GM23248 (cell line): ENCODE data around the gene CSDE1. TPM values are rescaled to one million over a fixed set of nuclear protein-coding genes. Genes with fewer than 3 reads are reported as not detected.

Source experiments
- DNase-seq: peaks from one replicate; pipeline ENCODE4 v3.0.0-alpha.2; 2015
- H2AFZ ChIP-seq: fragments of 200-600 bp; sonication (generic); 2 replicates; pipeline ENCODE4 v1.6.1; 2016; ENCODE audit warnings: antibody characterized with exemption
- H3F3A ChIP-seq: fragments of 200-600 bp; sonication (generic); 2 replicates; pipeline ENCODE4 v1.6.1; 2016; ENCODE audit warnings: mild to moderate bottlenecking, antibody characterized with exemption, mixed run types; ENCODE audit not compliant: insufficient read depth
- H3K27ac ChIP-seq: fragments of 200-600 bp; sonication (generic); 2 replicates; pipeline ENCODE4 v1.5.1; 2016; ENCODE audit warnings: mild to moderate bottlenecking
- H3K27me3 ChIP-seq: fragments of 200-600 bp; sonication (generic); replicated peaks from 2 replicates; pipeline ENCODE4 v1.6.1; 2016; ENCODE audit warnings: mild to moderate bottlenecking; ENCODE audit not compliant: insufficient read depth
- H3K36me3 ChIP-seq: fragments of 200-600 bp; sonication (generic); 2 replicates; pipeline ENCODE4 v1.6.1; 2016; ENCODE audit warnings: low read depth, mild to moderate bottlenecking
- H3K4me1 ChIP-seq: fragments of 200-600 bp; sonication (generic); 2 replicates; pipeline ENCODE4 v1.6.1; 2016; ENCODE audit warnings: mild to moderate bottlenecking; ENCODE audit not compliant: insufficient read depth
- H3K4me2 ChIP-seq: fragments of 200-600 bp; sonication (generic); one replicate; pipeline ENCODE4 v1.6.1; 2016; ENCODE audit warnings: mild to moderate bottlenecking; ENCODE audit not compliant: unreplicated experiment
- H3K4me3 ChIP-seq: fragments of 200-600 bp; sonication (generic); 2 replicates; pipeline ENCODE4 v1.5.1; 2016; ENCODE audit warnings: mild to moderate bottlenecking
- H3K79me2 ChIP-seq: fragments of 200-600 bp; sonication (generic); 2 replicates; pipeline ENCODE4 v1.6.1; 2016; ENCODE audit warnings: mild to moderate bottlenecking; ENCODE audit not compliant: insufficient read depth
- H3K9ac ChIP-seq: fragments of 200-600 bp; sonication (generic); 2 replicates; pipeline ENCODE4 v1.6.1; 2016; ENCODE audit warnings: mild to moderate bottlenecking
- H3K9me2 ChIP-seq: fragments of 200-600 bp; sonication (generic); 2 replicates; pipeline ENCODE4 v1.6.1; 2016; ENCODE audit warnings: mixed run types, mild to moderate bottlenecking, moderate library complexity; ENCODE audit not compliant: insufficient read depth
- H3K9me3 ChIP-seq: fragments of 200-600 bp; sonication (generic); one replicate; pipeline ENCODE4 v1.6.1; 2017; ENCODE audit warnings: low read depth
- H4K20me1 ChIP-seq: fragments of 200-600 bp; sonication (generic); 2 replicates; pipeline ENCODE4 v1.6.0; 2016; ENCODE audit not compliant: insufficient read depth
- EZH2 ChIP-seq: fragments of 200-600 bp; sonication (generic); IDR thresholded peaks from 2 replicates; pipeline ENCODE4 v1.6.1; 2018; ENCODE audit warnings: antibody characterized with exemption, mild to moderate bottlenecking; ENCODE audit not compliant: insufficient read depth, poor library complexity, severe bottlenecking
- EZH2phosphoT487 ChIP-seq: fragments of 200-600 bp; sonication (generic); IDR thresholded peaks from 2 replicates; pipeline ENCODE4 v1.6.1; 2018; ENCODE audit warnings: antibody characterized with exemption, moderate library complexity, mild to moderate bottlenecking, low read depth; ENCODE audit not compliant: insufficient read depth
- WGBS, 2 experiments: methylation state at CpG; one replicate each; pipeline ENCODE4 v1.1.6; 2015 to 2017; ENCODE audit warnings: low lambda C conversion rate in 2 of 2, low coverage in 1 of 2; ENCODE audit errors: missing lambda C conversion rate in 2 of 2; 5-methylcytosine and 5-hydroxymethylcytosine counted together
- in situ Hi-C: fragments of 300-500 bp; cut with MboI; formaldehyde crosslinking; loops from 2 replicates; pipeline ENCODE4 v1.15.0; 2020
- polyA plus RNA-seq: library from polyadenylated mRNA; unstranded; fragments of >200 nt; fragmentation: Nextera tagmentation; extraction: Ambion mirVana; gene quantifications from 2 replicates; pipeline ENCODE4 v1.2.1, GENCODE V29; 2016
- total RNA-seq: library from RNA; depleted of rRNA; stranded (reverse); fragments of >200 nt; shearing (Covaris generic); gene quantifications from 2 replicates; pipeline ENCODE4 v1.2.3, GENCODE V29; 2014

The CSDE1 gene
- total and polyA plus RNA-seq, 2 experiments from 2014 or later = 297 to 808 TPM

GRCh38 chr1:114670083-114671010 lies 87.4 kb downstream of the CSDE1 start:
- no peaks in the 10 kb centered on the region for H3K27me3 ChIP-seq
- peak overlapping the region; percentile 98 for H3K27ac ChIP-seq
- H2AFZ ChIP-seq = peak overlapping the region; percentile 87
- peaks cover 14% of the 10 kb centered on the region; the same call in 1 of the 2 replicates for H3F3A ChIP-seq
- no peaks in the 10 kb centered on the region for H3K36me3 ChIP-seq
- peak overlapping the region; percentile 88 for H3K4me3 ChIP-seq
- 4 to 6% methylated on average over 40 to 45 of the region's 45 CpGs for WGBS, 2 experiments
- peak; percentile 99 for DNase-seq
- in situ Hi-C loops = no loop called here
- TF ChIP-seq EZH2 (no peak), EZH2phosphoT487 (no peak)
- peak overlapping the region; percentile 94 for H3K9ac ChIP-seq
- H3K9me3 ChIP-seq = no peaks in the 10 kb centered on the region
- peaks cover 15% of the 10 kb centered on the region; the same call in 1 of the 2 replicates for H3K4me1 ChIP-seq
- no peaks in the 10 kb centered on the region for H3K9me2 ChIP-seq
- peak overlapping the region; percentile 98 for H3K4me2 ChIP-seq
- H4K20me1 ChIP-seq = no peaks in the 10 kb centered on the region
- H3K79me2 ChIP-seq = peaks cover 32% of the 10 kb centered on the region

GRCh38 chr1:114669562-114670082 lies 88.2 kb downstream of the CSDE1 start, which contains the start of gene DENND2C:
Gene DENND2C, minus strand, starts transcription at chr1:114670049. Its CDS starts 44,065 bp downstream, at chr1:114625984.
- no peaks in the 10 kb centered on the region for H3K27me3 ChIP-seq
- H3K4me2 ChIP-seq = peak within 1 kb of the TSS; percentile 98
- H3K36me3 ChIP-seq = no peaks in the 10 kb centered on the region
- no peaks in the 10 kb centered on the region for H3K9me3 ChIP-seq
- in situ Hi-C loops = no loop called here
- TF ChIP-seq EZH2 (no peak), EZH2phosphoT487 (no peak)
- no peak for DNase-seq
- peak within 1 kb of the TSS; percentile 88 for H3K4me3 ChIP-seq
- no peaks in the 10 kb centered on the region for H4K20me1 ChIP-seq
- H3K79me2 ChIP-seq = peaks cover 38% of the 10 kb centered on the region
- H3F3A ChIP-seq = peaks cover 14% of the 10 kb centered on the region; the same call in 1 of the 2 replicates
- peak within 1 kb of the TSS; percentile 98 for H3K27ac ChIP-seq
- peaks cover 15% of the 10 kb centered on the region; the same call in 1 of the 2 replicates for H3K4me1 ChIP-seq
- 1% methylated on average over 37 to 40 of the region's 50 CpGs for WGBS, 2 experiments
- no peaks in the 10 kb centered on the region for H3K9me2 ChIP-seq
- peak within 1 kb of the TSS; percentile 87 for H2AFZ ChIP-seq
- peak within 1 kb of the TSS; percentile 94 for H3K9ac ChIP-seq

GRCh38 chr1:114668784-114669561 lies 88.8 kb downstream of the CSDE1 start:
- Histone ChIP-seq H3K27me3 (no peaks in the 10 kb centered on the region), H3K9ac (peak overlapping the region; percentile 94), H4K20me1 (no peaks in the 10 kb centered on the region), H2AFZ (peak overlapping the region; percentile 87), H3K9me3 (no peaks in the 10 kb centered on the region), H3K4me1 (peaks cover 15% of the 10 kb centered on the region; the same call in 1 of the 2 replicates), H3K4me2 (peak overlapping the region; percentile 85), H3F3A (peaks cover 14% of the 10 kb centered on the region; the same call in 1 of the 2 replicates), H3K4me3 (peak overlapping the region; percentile 88), H3K9me2 (no peaks in the 10 kb centered on the region), H3K27ac (peak overlapping the region; percentile 98), H3K36me3 (no peaks in the 10 kb centered on the region), H3K79me2 (peaks cover 39% of the 10 kb centered on the region)
- in situ Hi-C loops = no loop called here
- no peak for TF ChIP-seq EZH2
- no peak for TF ChIP-seq EZH2phosphoT487
- peak; percentile 87 for DNase-seq
- 36 to 40% methylated on average over 13 of the region's 13 CpGs for WGBS, 2 experiments

- Histone ChIP-seq H3K4me1 (peaks cover 15% of the 10 kb centered on the region; the same call in 1 of the 2 replicates), H3K4me3 (peak overlapping the region; percentile 88; the same call in 1 of the 2 replicates), H3K27me3 (no peaks in the 10 kb centered on the region), H3F3A (peaks cover 14% of the 10 kb centered on the region; the same call in 1 of the 2 replicates), H3K36me3 (no peaks in the 10 kb centered on the region), H3K4me2 (peak overlapping the region; percentile 31), H3K9me2 (no peaks in the 10 kb centered on the region), H3K9ac (no peak overlapping the region), H3K27ac (no peak overlapping the region), H4K20me1 (no peaks in the 10 kb centered on the region), H3K79me2 (peaks cover 45% of the 10 kb centered on the region), H2AFZ (no peak overlapping the region), H3K9me3 (no peaks in the 10 kb centered on the region)
- TF ChIP-seq EZH2 (no peak), EZH2phosphoT487 (no peak)
- in situ Hi-C loops = no loop called here
- 87 to 92% methylated on average over 4 of the region's 4 CpGs for WGBS, 2 experiments
- no peak for DNase-seq
Measured at GRCh38 chr1:114668373-114668772, 89.4 kb downstream of the CSDE1 start.
